AG04450 (cell line): ENCODE data around the gene SHISA5. TPM values are rescaled to one million over a fixed set of nuclear protein-coding genes. Genes with fewer than 3 reads are reported as not detected.
A peak's percentile ranks its signal among the peaks of the same experiment; 100 is the strongest.

Source experiments
- CTCF ChIA-PET: fragments of 300-600, 350-600 bp; formaldehyde crosslinking; extraction: SDS; loops from one replicate; lab custom pipeline; 2022; ENCODE audit warnings: antibody characterized with exemption, inconsistent platforms; lab: Charles Lee
- POLR2A ChIA-PET: fragments of 350-600 bp; formaldehyde crosslinking; extraction: SDS; loops from one replicate; lab custom pipeline; 2021; ENCODE audit warnings: antibody characterized with exemption, inconsistent platforms; lab: Yijun Ruan, JAX
- DNase-seq: peaks from one replicate; pipeline ENCODE4 v3.0.0-alpha.2; 2011; ENCODE audit warnings: low read depth, low spot score
- H3K27ac ChIP-seq: one replicate; pipeline ENCODE4 v1.5.1; 2012; ENCODE audit warnings: low read depth, low read length, control low read depth
- H3K27me3 ChIP-seq: one replicate; pipeline ENCODE4 v1.6.0; 2012; ENCODE audit warnings: low read length; ENCODE audit not compliant: control insufficient read depth, insufficient read depth
- H3K4me3 ChIP-seq: 2 replicates; pipeline ENCODE4 v1.5.1; 2011; ENCODE audit warnings: mild to moderate bottlenecking, low read depth, low read length, control low read depth
- H3K9me3 ChIP-seq: 2 replicates; pipeline ENCODE4 v1.5.1; 2012; ENCODE audit warnings: low read length; ENCODE audit not compliant: control insufficient read depth, insufficient read depth
- polyA plus RNA-seq: library from polyadenylated mRNA; depleted of rRNA; stranded (reverse); fragments of >200 nt; gene quantifications from 2 replicates; pipeline ENCODE4 v1.2.3, GENCODE V29; 2011
- TF ChIP-seq, protein P1 (sequence below): IDR thresholded peaks from 2 replicates; pipeline ENCODE4 v1.5.1; 2011; ENCODE audit warnings: low read depth, low read length, control low read depth, inconsistent platforms

The SHISA5 gene
- polyA plus RNA-seq, 1 experiment: 124 TPM

GRCh38 chr3:48459331-48459730, 44.6 kb downstream of the SHISA5 start:
- ChIA-PET POLR2A (no interaction called here), CTCF (interaction anchor here (1.0 to 3.1 kb wide), 2 partner anchors 24 to 90 kb away, joined by 3 to 23 read pairs; no protein-coding TSS in a partner anchor)
- H3K9me3 ChIP-seq: no peaks in the 10 kb centered on the region
- no peak for DNase-seq
- H3K27ac ChIP-seq: no peak overlapping the region
- H3K27me3 ChIP-seq: no peaks in the 10 kb centered on the region
- H3K4me3 ChIP-seq: no peak overlapping the region
- TF ChIP-seq, protein P1, sequence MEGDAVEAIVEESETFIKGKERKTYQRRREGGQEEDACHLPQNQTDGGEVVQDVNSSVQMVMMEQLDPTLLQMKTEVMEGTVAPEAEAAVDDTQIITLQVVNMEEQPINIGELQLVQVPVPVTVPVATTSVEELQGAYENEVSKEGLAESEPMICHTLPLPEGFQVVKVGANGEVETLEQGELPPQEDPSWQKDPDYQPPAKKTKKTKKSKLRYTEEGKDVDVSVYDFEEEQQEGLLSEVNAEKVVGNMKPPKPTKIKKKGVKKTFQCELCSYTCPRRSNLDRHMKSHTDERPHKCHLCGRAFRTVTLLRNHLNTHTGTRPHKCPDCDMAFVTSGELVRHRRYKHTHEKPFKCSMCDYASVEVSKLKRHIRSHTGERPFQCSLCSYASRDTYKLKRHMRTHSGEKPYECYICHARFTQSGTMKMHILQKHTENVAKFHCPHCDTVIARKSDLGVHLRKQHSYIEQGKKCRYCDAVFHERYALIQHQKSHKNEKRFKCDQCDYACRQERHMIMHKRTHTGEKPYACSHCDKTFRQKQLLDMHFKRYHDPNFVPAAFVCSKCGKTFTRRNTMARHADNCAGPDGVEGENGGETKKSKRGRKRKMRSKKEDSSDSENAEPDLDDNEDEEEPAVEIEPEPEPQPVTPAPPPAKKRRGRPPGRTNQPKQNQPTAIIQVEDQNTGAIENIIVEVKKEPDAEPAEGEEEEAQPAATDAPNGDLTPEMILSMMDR: no peak

- CTCF ChIA-PET: interaction anchor here (3.1 kb wide), 1 partner anchor 21 kb away, joined by 23 read pairs; no protein-coding TSS in a partner anchor
- Histone ChIP-seq H3K4me3 (no peak overlapping the region), H3K27ac (no peak overlapping the region), H3K9me3 (no peaks in the 10 kb centered on the region), H3K27me3 (no peaks in the 10 kb centered on the region)
- POLR2A ChIA-PET: no interaction called here
- TF ChIP-seq, protein P1: no peak
- DNase-seq: no peak
Observed at GRCh38 chr3:48456456-48456855, 47.5 kb downstream of the SHISA5 start.

DNA sequence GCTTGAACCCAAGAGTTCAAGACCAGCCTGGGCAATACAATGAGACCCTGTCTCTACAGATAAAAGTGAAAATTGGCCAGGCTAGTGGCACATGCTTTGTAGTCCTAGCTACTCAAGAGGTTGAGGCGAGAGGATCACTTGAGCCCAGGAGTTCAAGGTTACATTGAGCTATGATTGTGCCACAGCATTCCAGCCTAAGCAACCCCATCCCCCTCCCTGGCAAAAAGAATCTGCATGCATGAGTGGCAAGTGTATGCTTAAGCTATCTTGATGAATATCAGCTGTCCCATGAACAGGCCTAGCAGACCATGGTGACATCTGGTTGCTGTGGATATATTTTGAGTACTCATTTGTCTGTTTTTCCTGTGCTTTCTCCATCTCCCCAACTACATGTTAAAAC, 52.7 kb downstream of the SHISA5 start:
- Histone ChIP-seq H3K4me3 (no peak overlapping the region), H3K9me3 (no peaks in the 10 kb centered on the region; the same call in 1 of the 2 replicates), H3K27me3 (no peaks in the 10 kb centered on the region), H3K27ac (no peak overlapping the region)
- ChIA-PET CTCF (interaction anchor here (1.2 to 1.7 kb wide), 2 partner anchors 15 to 98 kb away, joined by 3 to 8 read pairs; no protein-coding TSS in a partner anchor), POLR2A (interaction anchor here (0.6 kb wide), 1 partner anchor 239 kb away, joined by 4 read pairs; no protein-coding TSS in a partner anchor)
- DNase-seq: no peak
- TF ChIP-seq, protein P1: no peak

DNA sequence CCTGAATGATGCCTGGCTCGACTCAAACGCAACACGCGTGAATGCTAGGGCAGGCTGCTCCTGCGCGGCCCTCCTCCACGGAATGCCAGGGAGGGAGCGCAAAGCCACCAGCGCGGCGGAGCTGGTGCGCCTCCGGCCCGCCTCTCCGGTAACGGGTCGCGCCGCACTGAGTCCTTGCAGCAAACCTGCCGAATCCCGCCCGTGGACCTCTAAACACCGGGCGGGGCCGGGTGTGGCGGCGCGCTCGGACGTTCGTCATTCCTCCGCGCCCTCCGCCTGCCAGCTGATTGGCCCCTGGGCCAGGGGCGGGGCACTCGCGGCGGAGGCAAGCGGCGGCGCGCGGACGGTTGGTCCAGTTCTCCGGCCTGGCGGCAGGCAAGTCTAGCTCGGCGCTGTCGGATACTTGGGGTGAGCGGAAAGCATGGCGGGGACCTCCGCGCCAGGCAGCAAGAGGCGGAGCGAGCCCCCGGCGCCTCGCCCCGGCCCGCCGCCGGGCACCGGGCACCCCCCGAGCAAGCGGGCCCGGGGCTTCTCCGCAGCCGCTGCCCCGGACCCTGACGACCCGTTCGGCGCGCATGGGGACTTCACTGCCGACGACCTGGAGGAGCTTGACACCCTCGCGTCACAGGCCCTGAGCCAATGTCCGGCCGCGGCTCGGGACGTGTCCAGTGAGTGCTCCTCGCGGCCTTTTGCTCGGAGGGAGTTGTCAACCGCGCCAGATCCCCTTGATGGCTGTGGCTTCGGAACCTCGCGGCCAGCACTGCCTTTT, 57.4 kb downstream of the SHISA5 start, which contains the start of gene ATRIP:
Gene ATRIP, plus strand, starts transcription at position 313 of the 769 bp plus-strand sequence. Its CDS starts 109 bp downstream, at position 422.
- DNase-seq: no peak
- no peaks in the 10 kb centered on the region for H3K27me3 ChIP-seq
- TF ChIP-seq, protein P1: no peak
- H3K4me3 ChIP-seq: peak within 1 kb of the TSS; percentile 95
- POLR2A ChIA-PET: interaction anchor here (0.6 to 1.6 kb wide), 11 partner anchors 11 to 910 kb away, joined by 3 to 8 read pairs (median 3); partner anchors contain the start of genes NME6 and WDR6
- H3K27ac ChIP-seq: peak within 1 kb of the TSS; percentile 39
- CTCF ChIA-PET: interaction anchor here (0.6 to 5.5 kb wide), 5 partner anchors 11 to 1225 kb away, joined by 3 to 68 read pairs (median 4); no protein-coding TSS in a partner anchor
- no peaks in the 10 kb centered on the region; the same call in 1 of the 2 replicates for H3K9me3 ChIP-seq
